Measurements from ENCODE around the gene KCNAB1.
"Not testable (repeated sequence)": the region's sequence is repeated elsewhere in the genome, so short reads cannot be mapped to it uniquely, and the experiment has no call there.

KCNAB1 gene

GRCh38 chr3:156536524-156537316 lies 416.3 kb downstream of the KCNAB1 start:
- no peak for DNase-seq (ENCODE audit: low read depth in 2 of 2)

GRCh38 chr3:156539051-156539450 lies 418.7 kb downstream of the KCNAB1 start:
- no peak for DNase-seq (ENCODE audit: low read depth in 2 of 2)

- no peak for DNase-seq (ENCODE audit: low read depth in 2 of 2)
Observed at GRCh38 chr3:156539802-156540201, 419.4 kb downstream of the KCNAB1 start.

- no peak for DNase-seq (ENCODE audit: low read depth in 2 of 2)
Observed at GRCh38 chr3:156542101-156543042, 422.0 kb downstream of the KCNAB1 start.

GRCh38 chr3:156543043-156543555 lies 422.7 kb downstream of the KCNAB1 start:
- no peak for DNase-seq (ENCODE audit: low read depth in 2 of 2)

GRCh38 chr3:156547637-156548036 lies 427.3 kb downstream of the KCNAB1 start:
- DNase-seq (ENCODE audit: low read depth in 2 of 2), result no peak

GRCh38 chr3:156548041-156548687 lies 427.8 kb downstream of the KCNAB1 start:
- DNase-seq (ENCODE audit: low read depth in 2 of 2), result no peak

- DNase-seq (ENCODE audit: low read depth in 2 of 2), result no peak
Observed at GRCh38 chr3:156548902-156549301, 428.5 kb downstream of the KCNAB1 start.

- no peak for DNase-seq (ENCODE audit: low read depth in 2 of 2)
Observed at GRCh38 chr3:156551261-156551660, 430.9 kb downstream of the KCNAB1 start.

GRCh38 chr3:156551746-156552145 lies 431.4 kb downstream of the KCNAB1 start:
- DNase-seq (ENCODE audit: low read depth in 2 of 2), result no peak

GRCh38 chr3:156552973-156553372 lies 432.6 kb downstream of the KCNAB1 start:
- no peak for DNase-seq (ENCODE audit: low read depth in 2 of 2)

- no peak for DNase-seq (ENCODE audit: low read depth in 2 of 2)
Observed at GRCh38 chr3:156553705-156554356, 433.5 kb downstream of the KCNAB1 start.

GRCh38 chr3:156554515-156554841 lies 434.1 kb downstream of the KCNAB1 start:
- no peak for DNase-seq (ENCODE audit: low read depth in 2 of 2)

GRCh38 chr3:156554842-156555687 lies 434.7 kb downstream of the KCNAB1 start, which contains the start of gene SSR3:
Gene SSR3 (minus strand): TSS chr3:156555117. CDS start chr3:156555089, 28 bp downstream.
- peak; percentile 98 to 99 for DNase-seq (ENCODE audit: low read depth in 2 of 2)

GRCh38 chr3:156558389-156558788 lies 438.0 kb downstream of the KCNAB1 start:
- no peak for DNase-seq (ENCODE audit: low read depth in 2 of 2)

GRCh38 chr3:156559321-156559720 lies 438.9 kb downstream of the KCNAB1 start:
- no peak for DNase-seq (ENCODE audit: low read depth in 2 of 2)

GRCh38 chr3:156561533-156561932 lies 441.2 kb downstream of the KCNAB1 start:
- no peak for DNase-seq (ENCODE audit: low read depth in 2 of 2)

GRCh38 chr3:156562486-156562885 lies 442.1 kb downstream of the KCNAB1 start:
- DNase-seq (ENCODE audit: low read depth in 2 of 2), result not testable (repeated sequence)

- DNase-seq (ENCODE audit: low read depth in 2 of 2), result no peak
Observed at GRCh38 chr3:156563900-156564682, 443.7 kb downstream of the KCNAB1 start.

GRCh38 chr3:156569016-156569415 lies 448.6 kb downstream of the KCNAB1 start:
- not testable (repeated sequence) for DNase-seq (ENCODE audit: low read depth in 2 of 2)
